GM19463 (cell line): ENCODE results near the gene CPT1B.
"Not testable (repeated sequence)": the region's sequence is repeated elsewhere in the genome, so short reads cannot be mapped to it uniquely, and the experiment has no call there.

Source experiments
- ATAC-seq: cut with Tn5 transposase; IDR thresholded peaks from one replicate; pipeline ENCODE4 v1.9.1; 2021; ENCODE audit warnings: mild to moderate bottlenecking, moderate library complexity; ENCODE audit not compliant: unreplicated experiment

The CPT1B gene

DNA sequence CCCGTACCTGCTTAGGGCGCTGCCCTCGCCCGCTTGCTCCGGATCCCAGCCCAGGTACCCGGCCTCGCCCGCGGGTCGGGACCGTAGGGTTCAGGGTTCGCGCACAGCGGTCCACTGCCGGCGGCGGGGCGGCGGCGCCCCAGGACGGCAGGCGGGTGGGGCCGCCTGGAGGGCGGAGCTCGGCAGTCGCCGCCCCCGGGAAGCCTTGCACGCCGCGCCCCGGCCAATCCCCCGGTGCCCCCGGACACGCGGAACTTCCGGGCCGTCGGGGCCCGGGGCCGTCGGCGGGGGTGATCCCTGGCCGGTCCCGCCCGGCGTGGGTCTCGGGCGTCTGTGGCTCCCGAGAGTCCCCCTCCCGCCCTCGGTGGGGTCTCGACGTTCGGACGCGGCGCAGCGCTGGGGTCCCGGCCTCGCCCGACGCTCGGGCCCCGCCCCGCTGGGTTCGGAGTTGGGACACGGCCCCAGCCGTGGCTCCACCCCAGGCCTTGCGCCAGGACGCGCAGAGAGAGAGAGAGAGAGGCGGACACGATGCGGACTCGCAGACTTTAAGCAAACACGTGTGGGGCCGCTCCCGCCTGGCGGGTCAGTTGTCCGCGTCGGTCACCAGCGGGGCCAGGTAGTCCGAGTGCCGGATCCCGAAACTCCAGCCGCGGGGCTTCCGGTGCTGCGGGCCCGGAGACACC is 48.2 kb downstream of the CPT1B start, which contains the start of gene TYMP:
TSS of gene TYMP (minus strand) at position 116 of the 683 bp plus-strand sequence. CDS start 303 bp downstream, outside the sequence.
- ATAC-seq = peak; percentile 20

DNA sequence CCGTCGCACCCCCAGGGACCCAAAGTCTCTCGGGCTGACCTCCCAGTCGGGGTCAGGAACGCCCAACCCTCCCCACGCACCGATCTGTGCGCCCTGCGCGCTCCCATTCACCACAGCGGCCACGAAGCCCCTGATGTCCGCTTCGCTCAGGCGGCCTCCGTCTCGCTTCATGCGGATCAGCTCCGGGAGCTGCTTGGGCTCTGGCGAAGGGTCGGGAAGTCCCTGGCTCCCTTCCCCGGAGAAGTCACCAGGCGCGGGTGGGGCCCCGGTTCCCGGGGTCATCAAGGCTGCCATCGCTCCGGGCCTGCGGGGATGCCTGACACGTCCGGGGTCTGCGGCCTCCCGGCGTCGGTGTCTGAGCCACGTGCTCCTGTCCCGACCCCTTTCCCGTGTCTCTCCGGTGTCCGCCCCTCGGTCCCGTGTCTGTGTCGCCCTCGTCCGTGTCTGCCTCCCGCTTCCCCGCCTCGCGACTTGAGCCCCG is 48.8 kb downstream of the CPT1B start:
- no peak for ATAC-seq

DNA sequence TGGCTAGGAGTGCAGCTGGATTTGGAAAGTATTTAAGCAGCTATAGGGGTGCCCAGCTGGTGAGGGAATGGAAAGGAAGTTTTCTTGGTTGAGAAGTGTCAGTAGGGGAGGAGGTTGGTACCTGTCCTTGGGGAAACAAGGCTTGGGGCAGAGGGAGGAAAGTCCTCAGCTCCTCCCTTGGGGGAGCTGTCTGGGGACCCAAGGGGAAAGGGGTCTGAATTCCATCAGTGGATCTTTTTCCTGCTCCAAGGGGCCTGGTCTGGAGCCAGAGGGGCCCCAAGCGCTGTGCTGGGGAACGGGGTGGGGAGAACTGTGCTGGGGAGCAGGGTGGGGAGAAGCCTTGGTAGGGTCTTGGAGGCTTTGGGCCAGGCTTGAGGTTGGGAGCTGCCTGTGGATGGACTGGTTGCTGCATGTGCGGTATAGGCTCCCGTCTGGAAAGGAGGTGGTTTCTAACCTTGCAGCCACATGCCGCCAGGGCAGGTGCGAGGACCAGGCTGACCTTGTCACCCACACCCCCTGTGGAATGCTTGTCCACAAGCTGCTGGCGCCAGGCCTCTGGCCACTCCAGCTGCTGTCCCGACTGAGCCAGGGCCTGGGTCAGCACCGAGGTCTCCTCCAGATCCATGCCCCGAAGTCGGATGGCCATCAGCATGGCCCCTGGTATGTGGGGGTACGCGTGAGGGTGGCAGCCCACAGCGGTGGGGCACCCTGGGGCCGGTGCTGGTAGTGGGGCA is 49.4 kb downstream of the CPT1B start:
- ATAC-seq = no peak

DNA sequence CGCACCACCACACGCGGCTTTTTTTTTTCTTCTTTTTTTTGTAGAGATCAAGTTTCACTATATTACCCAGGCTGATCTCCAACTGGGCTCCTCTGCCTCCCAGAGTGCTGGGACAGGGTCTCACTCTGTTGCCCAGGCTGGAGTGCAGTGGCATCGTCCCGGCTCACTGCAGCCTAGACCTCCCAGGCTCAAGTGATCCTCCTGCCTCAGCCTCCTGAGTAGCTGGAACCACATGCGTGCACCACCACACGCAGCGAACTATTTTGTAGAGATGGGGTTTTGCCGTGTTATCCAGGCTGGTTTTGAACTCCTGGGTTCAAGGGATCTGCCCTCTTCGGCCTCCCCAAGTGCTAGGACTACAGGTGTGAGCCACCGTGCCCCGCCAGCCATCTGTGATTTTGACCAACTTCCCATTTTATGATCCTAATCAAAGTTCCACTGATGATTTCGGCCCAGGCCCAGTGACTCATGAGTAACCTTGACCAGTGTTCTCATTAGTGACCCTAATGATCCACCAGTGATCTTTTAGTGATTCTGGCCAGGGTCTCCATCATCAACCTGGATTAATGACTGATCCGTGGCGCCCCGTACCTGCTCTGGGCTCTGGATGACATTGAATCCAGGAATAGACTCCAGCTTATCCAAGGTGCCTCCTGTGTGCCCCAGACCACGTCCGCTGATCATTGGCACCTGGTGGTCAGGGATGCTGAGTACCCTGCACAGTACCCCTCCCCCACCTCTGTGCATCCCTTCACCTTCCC is 50.1 kb downstream of the CPT1B start:
- ATAC-seq = no peak

DNA sequence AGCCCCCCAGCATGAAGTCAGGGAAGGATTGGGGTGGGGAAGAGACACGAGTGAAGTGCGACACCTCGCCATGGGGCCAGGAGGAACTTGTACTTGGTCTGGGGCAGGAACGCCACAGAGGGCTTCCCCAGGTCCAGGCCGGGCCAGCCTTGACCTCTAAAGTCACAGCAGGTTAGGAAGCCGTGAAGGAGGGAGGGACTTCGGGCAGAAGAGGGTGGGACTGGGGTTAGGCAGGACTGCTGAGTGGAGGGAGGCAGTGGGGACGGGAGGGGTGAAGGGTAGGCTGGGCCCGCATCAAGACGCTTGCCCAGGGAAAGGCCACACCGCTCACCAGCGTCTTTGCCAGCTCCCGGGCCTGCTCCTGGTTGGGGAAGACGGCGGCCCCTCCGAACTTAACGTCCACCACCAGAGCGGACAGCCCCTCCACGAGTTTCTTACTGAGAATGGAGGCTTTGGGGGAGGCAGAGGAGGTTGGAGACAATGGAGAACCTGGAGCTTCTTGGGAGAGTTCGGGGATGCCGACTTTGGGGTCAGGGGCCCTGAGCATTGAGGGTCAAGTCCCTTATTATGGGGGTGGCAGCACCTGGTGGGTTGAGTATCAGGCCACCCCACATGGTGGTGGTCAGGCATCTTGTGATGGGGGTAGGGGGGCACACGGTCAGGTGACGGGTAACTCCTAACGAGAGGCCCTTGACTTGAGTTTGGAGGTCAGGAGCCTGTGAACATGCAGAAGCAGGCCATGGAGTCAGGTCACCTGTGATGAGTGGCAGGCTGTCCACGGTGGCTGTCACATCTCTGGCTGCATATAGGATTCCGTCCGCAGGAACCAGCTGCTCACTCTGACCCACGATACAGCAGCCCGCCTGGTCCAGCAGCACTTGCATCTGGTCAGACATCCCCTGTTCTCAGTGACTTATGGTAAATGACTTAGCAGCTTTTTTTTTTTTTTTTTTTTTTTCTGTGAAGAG is 51.1 kb downstream of the CPT1B start:
- no peak for ATAC-seq

DNA sequence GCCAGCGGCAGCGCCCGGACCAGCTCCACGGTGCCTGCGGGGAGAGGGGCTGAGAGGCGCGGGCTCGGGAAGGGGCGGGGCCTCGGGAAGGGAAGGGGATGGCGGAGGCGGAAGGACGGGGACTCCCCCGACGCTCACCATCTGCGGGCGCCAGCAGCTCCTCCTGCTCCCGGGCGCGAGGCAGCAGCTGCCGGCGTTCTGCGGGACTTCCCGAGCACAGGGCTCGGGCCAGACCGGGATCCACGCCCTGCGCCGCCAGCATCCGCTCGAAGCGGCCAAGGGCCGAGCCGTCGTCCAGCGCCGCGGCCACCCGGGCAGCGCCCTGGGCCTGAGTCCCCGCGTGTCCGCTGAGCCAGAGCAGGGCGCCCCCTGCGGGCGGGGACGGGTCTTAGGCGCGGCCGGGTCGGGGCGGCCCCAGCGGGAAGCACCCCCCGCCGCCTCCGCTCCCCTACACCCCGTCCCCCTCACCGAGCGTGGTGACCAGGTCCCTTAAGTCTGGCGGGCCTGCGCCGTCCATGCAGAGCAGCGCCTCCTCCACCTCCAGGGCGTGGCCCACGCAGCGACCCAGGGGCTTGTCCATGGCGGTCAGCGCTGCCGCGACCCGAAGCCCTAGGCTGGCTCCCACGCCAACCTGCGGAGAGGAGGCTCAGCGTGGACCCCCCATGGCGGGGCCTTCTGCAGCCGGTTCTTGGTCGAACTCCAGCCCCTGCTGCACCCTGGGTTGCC is 52.0 kb downstream of the CPT1B start:
- peak; percentile 33 for ATAC-seq

DNA sequence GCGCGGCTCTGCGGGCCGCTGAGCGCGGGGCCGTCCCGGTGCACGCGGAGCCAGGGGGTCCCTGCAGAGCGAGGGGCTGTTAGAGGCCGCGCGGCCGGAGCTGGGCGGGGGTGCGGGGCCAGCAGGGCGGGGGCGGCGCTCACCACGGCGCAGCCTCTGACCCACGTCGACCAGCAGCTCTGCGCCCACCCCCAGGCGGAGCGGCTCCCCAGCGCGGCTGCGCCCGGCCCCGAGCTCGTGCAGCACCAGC is 52.4 kb downstream of the CPT1B start:
- peak; percentile 8 for ATAC-seq

DNA sequence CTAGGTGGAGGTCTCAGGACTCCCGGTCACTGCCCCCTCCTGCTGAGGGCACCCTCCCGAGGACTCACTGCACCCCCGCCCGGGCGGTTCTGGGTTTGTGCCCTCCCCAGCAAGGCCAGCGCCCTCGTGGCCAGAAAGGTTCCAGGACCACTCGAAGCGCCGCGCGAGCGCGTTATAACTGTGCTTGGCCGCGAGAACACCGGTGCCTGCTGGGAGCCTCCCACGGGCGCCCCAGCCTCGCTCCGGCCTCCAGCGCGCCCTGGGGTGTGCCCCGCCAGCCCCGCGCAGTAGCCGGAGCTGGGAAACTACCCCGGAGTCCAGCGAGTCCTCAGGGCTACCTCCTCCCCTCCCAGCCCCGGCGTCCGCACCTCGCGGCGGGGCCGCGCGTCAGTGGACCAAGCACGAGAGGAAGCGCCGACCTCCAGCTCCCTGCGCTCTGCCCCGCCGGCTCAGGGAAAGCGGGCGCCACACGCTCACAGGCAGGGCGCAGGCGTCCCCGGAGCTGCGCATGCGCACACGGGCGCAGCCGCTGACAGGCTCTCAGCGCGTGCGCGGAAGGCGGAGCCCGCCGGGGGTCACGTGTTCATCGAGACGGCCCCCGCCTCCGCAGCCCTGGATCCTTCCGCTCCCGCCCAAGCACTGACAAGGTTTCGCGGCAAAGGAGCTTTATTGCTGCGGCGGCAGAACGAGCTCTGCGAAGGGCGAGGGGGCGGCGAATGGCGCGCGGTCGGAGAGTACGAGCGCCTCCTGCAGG is 52.9 kb downstream of the CPT1B start, which contains the start of gene SCO2:
TSS of gene SCO2 (minus strand) at position 495 of the 754 bp plus-strand sequence. CDS start 1,187 bp downstream, outside the sequence.
- ATAC-seq = peak; percentile 42

DNA sequence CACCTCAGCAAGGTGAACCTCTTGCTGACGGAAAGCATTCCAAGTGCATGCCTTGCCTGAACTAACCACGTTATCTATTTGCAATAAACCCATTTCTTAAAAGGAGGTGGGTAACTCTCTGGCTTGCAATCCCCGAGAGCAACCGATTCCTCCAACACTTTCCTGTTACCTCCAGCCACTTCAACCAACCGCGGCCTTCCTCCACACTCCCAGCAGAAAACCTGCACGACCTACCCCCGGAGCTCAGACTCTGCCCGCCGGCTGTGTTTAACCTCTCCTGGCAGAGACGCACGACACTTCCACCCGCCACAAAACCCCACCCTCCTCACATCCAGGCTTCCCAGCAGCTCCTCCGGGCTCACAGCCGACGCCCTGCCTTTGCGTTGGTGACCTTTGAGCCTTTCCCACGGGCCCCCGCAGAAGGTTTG is 53.5 kb downstream of the CPT1B start:
- no peak for ATAC-seq

DNA sequence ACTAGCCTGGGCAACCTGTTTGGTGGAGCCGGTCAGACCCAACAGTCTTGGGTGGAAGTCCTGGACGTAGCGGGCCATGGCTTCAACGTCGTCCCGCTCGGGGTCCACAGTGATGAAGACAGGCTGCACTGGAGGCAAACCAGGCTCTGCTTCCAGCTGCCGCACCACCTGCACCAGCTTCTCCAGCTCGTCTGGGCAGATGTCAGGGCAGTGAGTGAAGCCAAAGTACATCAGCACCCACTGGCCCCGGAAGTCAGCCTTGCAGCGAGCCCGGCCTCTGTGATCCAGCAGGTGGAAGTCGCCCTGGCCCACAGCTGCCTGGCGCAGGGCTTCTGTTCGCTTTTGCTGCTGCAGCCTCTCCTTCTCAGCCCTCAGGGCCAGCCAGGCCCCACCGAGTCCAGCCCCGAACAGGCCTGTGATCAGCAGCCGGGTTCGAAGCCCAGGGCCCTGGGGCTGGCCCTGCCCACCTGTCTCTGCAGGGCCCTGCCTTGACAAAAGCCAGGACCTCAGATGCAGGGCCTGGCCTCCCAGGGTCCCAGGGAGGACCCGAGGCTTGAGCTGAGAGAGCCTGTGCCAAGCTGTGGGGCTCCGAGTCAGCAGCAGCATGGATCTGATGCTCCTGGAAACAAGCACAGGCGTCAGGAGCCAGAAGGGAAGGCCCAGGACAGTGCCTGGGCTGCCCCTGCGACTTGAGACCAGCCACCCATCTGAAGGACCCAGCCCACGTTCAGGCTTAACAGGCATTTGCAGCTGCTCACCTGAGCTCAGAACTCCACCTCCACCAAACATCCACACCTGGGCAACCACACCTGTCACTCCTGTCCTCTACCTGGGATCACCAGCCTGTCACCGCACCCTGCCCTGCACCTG is 54.2 kb downstream of the CPT1B start:
- ATAC-seq = no peak

DNA sequence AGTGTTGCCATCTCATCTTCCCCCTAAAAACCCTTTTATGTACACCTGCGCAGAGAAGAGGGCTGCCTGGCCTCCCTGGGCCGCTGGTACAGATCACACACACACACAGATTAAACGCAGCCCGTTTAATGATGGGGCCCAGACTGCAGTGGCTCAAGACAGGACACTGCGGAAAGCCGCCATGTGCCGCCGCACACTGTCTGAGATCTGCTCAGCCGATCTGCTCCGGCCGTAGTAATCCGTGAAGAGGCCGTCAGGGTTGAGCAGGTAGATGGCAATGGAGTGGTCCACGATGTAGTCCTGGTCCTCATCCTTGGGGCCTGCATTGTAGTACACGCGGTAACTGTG is 54.8 kb downstream of the CPT1B start:
- no peak for ATAC-seq

DNA sequence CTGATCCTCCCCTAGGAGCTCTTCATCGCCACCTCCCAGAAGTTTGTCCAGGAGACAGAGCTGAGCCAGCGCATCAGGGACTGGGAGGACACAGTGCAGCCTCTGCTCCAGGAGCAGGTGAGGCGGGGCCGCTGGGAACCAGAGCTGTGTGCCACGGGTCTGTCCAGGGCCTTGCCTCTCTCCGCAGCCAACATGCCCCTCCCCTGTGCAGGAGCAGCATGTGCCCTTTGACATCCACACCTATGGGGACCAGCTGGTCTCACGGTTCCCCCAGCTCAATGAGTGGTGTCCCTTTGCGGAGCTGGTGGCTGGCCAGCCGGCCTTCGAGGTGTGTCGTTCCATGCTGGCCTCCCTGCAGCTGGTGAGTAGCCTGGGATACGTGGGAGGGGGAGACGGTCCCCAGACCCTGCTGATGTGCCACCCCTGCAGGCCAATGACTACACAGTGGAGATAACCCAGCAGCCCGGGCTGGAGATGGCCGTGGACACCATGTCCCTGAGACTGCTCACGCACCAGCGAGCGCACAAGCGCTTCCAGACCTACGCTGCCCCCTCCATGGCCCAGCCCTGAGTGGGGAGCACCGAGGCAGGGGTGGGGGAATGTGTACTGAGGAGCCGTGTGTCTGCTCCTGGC is 55.3 kb downstream of the CPT1B start:
- ATAC-seq = no peak

DNA sequence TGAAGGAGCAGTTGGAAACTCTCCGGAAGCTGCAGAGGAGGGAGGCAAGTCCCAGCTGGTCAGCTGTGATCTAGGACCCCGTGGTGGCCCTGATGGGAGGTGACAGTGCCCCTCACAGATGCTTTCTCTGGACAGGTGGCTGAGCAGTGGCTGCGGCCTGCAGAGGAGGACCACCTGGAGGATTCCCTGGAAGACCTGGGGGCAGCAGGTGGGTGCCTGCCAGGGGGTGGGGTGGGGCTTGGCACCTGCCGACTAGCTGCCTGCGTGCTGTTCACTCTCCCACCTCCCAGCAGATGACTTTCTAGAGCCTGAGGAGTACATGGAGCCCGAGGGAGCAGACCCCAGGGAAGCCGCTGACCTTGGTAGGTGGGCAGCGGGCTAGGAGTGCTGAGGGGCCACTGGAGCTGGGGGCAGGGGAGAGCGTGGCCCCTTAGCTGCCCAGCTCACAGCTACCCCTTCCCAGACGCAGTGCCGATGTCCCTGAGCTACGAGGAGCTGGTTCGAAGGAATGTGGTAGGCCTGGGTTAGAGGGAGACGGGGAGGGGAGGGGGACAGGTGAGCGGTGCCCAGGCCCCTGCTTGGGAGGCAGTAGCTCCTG is 55.9 kb downstream of the CPT1B start:
- no peak for ATAC-seq

DNA sequence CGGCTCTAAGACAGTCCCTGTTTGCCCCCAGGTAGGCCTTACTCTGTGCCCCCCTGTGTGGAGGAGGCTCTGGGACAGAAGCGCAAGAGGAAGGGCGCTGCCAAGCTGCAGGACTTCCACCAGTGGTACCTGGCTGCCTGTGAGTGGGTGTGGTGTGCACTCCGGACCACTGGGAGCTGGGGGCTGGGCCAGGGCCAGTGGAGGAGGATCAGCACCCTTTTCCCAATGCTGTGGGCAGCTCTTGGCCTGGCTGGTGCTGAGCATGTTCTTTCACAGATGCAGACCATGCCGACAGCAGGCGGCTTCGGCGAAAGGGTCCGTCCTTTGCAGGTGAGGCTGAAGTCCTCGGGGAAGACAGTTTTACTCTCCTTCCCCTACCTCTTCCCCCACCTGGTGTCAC is 56.5 kb downstream of the CPT1B start:
- ATAC-seq = no peak

DNA sequence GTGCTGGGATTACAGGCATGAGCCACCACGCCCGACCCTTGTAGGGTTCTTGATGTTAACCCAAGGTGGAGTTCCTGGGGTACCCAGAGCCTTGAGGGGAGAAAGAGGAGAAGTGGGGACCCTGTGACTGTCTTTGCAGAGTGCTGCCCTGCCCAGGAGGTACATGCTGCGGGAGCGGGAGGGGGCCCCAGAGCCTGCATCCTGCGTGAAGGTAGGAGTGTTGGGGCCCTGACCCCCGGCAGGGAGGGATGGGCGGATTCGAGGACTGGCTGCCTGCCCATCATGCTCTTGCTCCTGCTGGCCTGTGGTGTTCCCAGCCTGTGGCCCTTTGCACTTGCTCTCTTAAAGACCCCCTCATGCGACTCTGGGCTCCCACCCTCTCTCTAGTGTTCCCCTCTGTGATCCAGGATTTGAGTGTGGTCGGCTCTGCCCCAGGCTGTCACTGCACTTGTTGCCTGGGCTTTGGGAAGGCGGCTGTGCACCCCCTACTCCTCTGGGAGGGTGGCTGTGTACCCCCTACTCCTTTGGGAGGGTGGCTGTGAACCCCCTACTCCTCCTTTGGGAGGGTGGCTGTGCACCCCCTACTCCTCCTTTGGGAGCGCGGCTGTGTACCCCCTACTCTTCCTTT is 57.3 kb downstream of the CPT1B start:
- ATAC-seq = no peak

DNA sequence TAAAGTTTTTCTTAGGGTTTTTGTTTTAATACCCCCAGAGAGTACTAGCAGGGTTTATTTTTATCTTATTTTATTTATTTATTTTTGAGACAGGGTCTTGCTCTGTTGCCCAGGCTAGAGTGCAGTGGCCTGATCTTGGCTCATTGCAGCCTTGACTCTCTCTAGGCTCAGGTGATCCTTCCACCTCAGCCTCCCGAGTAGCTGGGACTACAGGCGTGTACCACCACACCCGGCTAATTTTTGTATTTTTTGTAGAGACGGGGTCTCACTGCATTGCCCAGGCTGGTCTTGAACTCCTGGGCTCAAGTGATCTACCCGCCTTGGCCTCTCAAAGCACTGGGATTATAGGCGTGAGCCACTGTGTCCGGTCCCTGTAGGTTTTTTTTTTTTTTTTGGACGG is 58.0 kb downstream of the CPT1B start:
- not testable (repeated sequence) for ATAC-seq

DNA sequence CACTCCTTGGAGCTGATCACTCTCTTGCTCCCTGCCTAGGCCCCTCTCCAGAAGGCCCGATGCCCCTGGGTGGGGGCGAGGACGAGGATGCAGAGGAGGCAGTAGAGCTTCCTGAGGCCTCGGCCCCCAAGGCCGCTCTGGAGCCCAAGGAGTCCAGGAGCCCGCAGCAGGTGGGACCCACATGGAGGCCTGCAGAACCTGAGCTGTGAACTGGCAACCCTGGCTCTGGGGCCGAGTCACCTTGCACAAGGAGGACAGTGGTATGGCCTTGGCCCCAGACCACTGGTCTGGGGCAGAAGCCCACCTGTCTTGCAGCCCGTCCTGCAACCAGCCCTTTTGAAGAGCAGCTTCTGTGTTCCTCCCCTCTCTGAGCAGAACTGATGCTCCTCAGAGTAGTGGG is 59.1 kb downstream of the CPT1B start:
- ATAC-seq = no peak
